Measurements from ENCODE around the gene TKT.

- TF ChIP-seq POLR2A (IDR thresholded peaks at IDR 0.05): no peak
- TF ChIP-seq CTCF (IDR thresholded peaks at IDR 0.05): no peak
These were observed 45.0 kb upstream of the TKT start for GRCh38 chr3:53300826-53301225.
